Omental fat pad (tissue), 4 donors: ENCODE measurements around the gene TSHR. TPM values are rescaled to one million over a fixed set of nuclear protein-coding genes. Genes with fewer than 3 reads are reported as not detected.

Source experiments
- ATAC-seq: fragments of 150-250 bp; one replicate; pipeline ENCODE4 v1.9.1; 2016; ENCODE audit warnings: mild to moderate bottlenecking, moderate library complexity; ENCODE audit not compliant: low FRiP score
- DNase-seq: peaks from one replicate; pipeline ENCODE4 v3.0.0-alpha.2; 2019; ENCODE audit warnings: low spot score
- CTCF ChIP-seq, 3 donors: fragments of 450-650 bp; IDR thresholded peaks; one replicate each; pipeline ENCODE4 v1.5.1; 2016 to 2017; ENCODE audit warnings: antibody characterized with exemption in 3 of 3, mild to moderate bottlenecking in 3 of 3, moderate library complexity in 2 of 3
- total RNA-seq, 4 donors: library from RNA; depleted of rRNA; stranded (reverse); fragments of >200 nt; gene quantifications; one replicate each; pipeline ENCODE4 v1.1.0, GENCODE V29; 2016

Gene TSHR
- total RNA-seq, 4 donors from 2014 or later = 0.36 to 0.79 (median 0.74) TPM; not detected in 1

DNA sequence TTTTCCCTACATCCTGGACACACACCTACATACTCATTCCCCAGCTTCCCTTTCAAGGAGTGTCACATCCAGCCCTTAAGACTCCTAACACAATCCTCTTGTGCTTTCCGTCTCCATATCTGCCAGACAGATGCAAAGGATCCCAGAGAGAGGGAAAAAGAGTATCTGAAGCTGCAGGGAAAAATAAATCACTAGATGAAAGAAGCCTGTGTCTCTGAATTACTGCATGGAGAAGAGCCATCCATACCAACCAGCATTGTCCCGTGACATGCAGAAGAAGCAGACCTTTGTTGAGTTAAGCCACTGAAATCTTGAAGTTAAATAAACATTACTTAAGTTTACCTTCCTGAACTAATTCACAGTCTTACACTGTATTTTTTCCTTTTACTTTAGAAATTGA lies 210.7 kb downstream of the TSHR start:
- DNase-seq = no peak
- TF ChIP-seq CTCF (IDR thresholded peaks at IDR 0.05) = no peak
- ATAC-seq = no peak

DNA sequence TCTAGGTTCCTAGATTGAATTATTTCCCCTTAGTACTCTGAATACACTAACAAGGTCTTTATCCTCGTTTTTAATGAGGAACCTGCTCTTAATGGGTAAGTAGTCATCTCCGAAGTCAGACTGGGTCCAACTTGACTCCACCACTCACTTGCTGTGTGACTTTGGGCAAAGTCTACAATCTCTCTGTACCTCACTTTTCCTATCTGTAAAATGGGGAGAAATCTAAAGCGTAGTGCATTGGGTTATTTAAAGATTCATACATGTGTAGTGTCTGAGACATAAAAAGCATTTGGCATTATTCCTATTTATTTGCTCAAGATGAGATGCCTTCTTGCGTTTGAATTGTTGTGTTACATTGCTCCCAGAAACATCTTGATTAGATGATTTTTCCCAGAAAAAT lies 213.8 kb downstream of the TSHR start:
- no peak for ATAC-seq
- no peak for DNase-seq
- no peak for TF ChIP-seq CTCF (IDR thresholded peaks at IDR 0.05)

GRCh38 chr14:81169711-81170103 lies 214.3 kb downstream of the TSHR start:
- no peak for TF ChIP-seq CTCF (IDR thresholded peaks at IDR 0.05)
- peak; percentile 53 for ATAC-seq

DNA sequence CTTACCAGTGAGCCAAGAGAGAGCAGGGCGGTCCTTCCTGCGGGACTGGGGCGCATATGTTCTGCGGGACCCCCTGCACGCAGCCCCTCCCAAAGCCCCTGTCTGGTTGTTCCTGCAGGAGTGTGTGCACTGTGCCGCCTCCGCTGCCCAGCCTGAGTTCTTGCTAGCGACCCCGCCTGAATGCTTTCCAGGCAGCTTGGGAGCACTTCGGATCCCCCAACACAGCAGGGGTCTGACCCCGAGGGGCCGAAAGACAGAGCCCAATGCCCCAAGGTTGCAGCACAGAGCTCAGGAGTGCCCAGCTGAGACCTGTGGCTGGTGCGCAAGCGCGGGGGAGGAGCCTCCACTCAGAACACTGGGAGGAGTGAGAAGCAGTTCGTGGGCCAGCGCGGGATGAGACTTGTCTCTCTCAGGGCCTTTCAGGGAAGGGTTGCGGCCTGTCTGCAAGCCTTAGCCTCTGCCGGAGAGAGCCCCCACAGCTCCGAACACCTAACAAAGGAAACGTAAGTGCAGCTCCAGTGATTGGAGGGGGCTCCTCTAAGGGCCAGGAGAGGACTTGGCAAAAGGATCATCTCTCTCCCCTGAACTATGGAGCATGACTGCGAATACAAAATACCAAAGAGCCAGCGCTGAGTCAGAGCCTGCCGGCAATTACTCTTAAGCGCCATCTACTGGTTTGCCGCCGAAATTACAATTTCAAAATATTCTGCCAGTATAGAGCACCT lies 214.8 kb downstream of the TSHR start:
- peak; percentile 70 for DNase-seq
- ATAC-seq = peak; percentile 99
- peak in 1 of 3 donors; percentile 61 for TF ChIP-seq CTCF (IDR thresholded peaks at IDR 0.05)

More at GRCh38 chr14:81169711-81170103, 214.3 kb downstream of the TSHR start:
- no peak for DNase-seq

DNA sequence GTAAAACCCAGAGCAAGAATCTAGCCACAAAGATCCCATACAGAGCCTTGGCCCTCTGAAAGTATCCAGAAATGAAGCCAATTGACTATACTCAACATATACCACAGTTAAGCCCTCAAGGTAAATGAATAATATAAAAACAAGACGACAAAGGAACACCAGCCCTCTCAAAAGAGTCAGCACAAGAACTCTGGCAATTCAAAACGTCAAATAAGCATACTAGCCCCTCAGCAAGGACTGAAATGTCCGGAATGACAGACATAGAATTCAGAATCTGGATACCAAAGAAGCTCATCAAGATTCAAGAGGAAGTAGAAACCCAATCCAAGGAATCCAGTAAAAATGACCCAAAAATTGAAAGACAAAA lies 215.4 kb downstream of the TSHR start:
- TF ChIP-seq CTCF (IDR thresholded peaks at IDR 0.05) = no peak
- DNase-seq = no peak
- ATAC-seq = no peak

GRCh38 chr14:81172353-81172752 lies 216.9 kb downstream of the TSHR start:
- DNase-seq (no peak), ATAC-seq (no peak)
- TF ChIP-seq CTCF (IDR thresholded peaks at IDR 0.05) = no peak

- no peak for ATAC-seq
- no peak for TF ChIP-seq CTCF (IDR thresholded peaks at IDR 0.05)
Measured at GRCh38 chr14:81172881-81173280, 217.5 kb downstream of the TSHR start.

More at GRCh38 chr14:81172881-81173280, 217.5 kb downstream of the TSHR start:
- DNase-seq = no peak
